AG04450 (cell line): ENCODE results near the gene NR1I3. TPM values are rescaled to one million over a fixed set of nuclear protein-coding genes. Genes with fewer than 3 reads are reported as not detected.
A peak's percentile ranks its signal among the peaks of the same experiment; 100 is the strongest.

ENCODE experiments used
- CTCF ChIA-PET: fragments of 300-600, 350-600 bp; formaldehyde crosslinking; extraction: SDS; loops from one replicate; lab custom pipeline; 2022; ENCODE audit warnings: antibody characterized with exemption, inconsistent platforms; lab: Charles Lee
- POLR2A ChIA-PET: fragments of 350-600 bp; formaldehyde crosslinking; extraction: SDS; loops from one replicate; lab custom pipeline; 2021; ENCODE audit warnings: antibody characterized with exemption, inconsistent platforms; lab: Yijun Ruan, JAX
- DNase-seq: peaks from one replicate; pipeline ENCODE4 v3.0.0-alpha.2; 2011; ENCODE audit warnings: low read depth, low spot score
- H3K27ac ChIP-seq: one replicate; pipeline ENCODE4 v1.5.1; 2012; ENCODE audit warnings: low read depth, low read length, control low read depth
- H3K27me3 ChIP-seq: one replicate; pipeline ENCODE4 v1.6.0; 2012; ENCODE audit warnings: low read length; ENCODE audit not compliant: control insufficient read depth, insufficient read depth
- H3K4me3 ChIP-seq: 2 replicates; pipeline ENCODE4 v1.5.1; 2011; ENCODE audit warnings: mild to moderate bottlenecking, low read depth, low read length, control low read depth
- H3K9me3 ChIP-seq: 2 replicates; pipeline ENCODE4 v1.5.1; 2012; ENCODE audit warnings: low read length; ENCODE audit not compliant: control insufficient read depth, insufficient read depth
- polyA plus RNA-seq: library from polyadenylated mRNA; depleted of rRNA; stranded (reverse); fragments of >200 nt; gene quantifications from 2 replicates; pipeline ENCODE4 v1.2.3, GENCODE V29; 2011
- TF ChIP-seq, protein P1 (sequence below): IDR thresholded peaks from 2 replicates; pipeline ENCODE4 v1.5.1; 2011; ENCODE audit warnings: low read depth, low read length, control low read depth, inconsistent platforms

The NR1I3 gene
- polyA plus RNA-seq, 1 experiment = not detected

- no peaks in the 10 kb centered on the region for H3K27me3 ChIP-seq
- DNase-seq = peak; percentile 59
- TF ChIP-seq, protein P1, sequence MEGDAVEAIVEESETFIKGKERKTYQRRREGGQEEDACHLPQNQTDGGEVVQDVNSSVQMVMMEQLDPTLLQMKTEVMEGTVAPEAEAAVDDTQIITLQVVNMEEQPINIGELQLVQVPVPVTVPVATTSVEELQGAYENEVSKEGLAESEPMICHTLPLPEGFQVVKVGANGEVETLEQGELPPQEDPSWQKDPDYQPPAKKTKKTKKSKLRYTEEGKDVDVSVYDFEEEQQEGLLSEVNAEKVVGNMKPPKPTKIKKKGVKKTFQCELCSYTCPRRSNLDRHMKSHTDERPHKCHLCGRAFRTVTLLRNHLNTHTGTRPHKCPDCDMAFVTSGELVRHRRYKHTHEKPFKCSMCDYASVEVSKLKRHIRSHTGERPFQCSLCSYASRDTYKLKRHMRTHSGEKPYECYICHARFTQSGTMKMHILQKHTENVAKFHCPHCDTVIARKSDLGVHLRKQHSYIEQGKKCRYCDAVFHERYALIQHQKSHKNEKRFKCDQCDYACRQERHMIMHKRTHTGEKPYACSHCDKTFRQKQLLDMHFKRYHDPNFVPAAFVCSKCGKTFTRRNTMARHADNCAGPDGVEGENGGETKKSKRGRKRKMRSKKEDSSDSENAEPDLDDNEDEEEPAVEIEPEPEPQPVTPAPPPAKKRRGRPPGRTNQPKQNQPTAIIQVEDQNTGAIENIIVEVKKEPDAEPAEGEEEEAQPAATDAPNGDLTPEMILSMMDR = no peak
- peak overlapping the region; percentile 51 for H3K4me3 ChIP-seq
- H3K9me3 ChIP-seq = no peaks in the 10 kb centered on the region
- POLR2A ChIA-PET = interaction anchor here (0.6 to 1.2 kb wide), 4 partner anchors 9 to 68 kb away, joined by 4 to 13 read pairs (median 5); partner anchors contain the start of gene TOMM40L
- CTCF ChIA-PET = interaction anchor here (1.0 to 3.5 kb wide), 5 partner anchors 12 to 185 kb away, joined by 3 to 29 read pairs (median 8); partner anchors contain the start of genes PPOX and TOMM40L
- peak overlapping the region; percentile 93 for H3K27ac ChIP-seq
Observed at GRCh38 chr1:161196521-161197451, 41.2 kb downstream of the NR1I3 start.

DNA sequence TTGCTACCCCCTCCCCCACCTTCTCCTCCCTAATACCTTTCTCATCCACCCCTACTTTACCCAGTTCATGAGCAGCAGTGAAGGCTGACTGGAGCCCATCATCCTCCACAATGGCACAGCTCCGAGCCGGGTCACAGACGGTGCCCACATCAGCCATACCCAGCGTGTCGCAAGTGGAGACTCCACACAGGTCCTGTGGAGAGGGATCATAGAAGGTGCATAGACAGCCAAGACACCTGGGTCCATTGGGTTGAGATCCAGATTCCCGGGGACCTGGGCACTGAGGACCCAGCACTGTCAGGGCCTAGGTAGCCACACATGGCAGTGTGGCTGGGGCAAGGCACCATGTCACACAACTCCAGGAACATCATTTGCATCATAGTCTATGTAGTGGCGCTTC, 41.9 kb downstream of the NR1I3 start:
- H3K4me3 ChIP-seq = no peak overlapping the region
- POLR2A ChIA-PET = interaction anchor here (0.7 kb wide), 1 partner anchor 10 kb away, joined by 4 read pairs; no protein-coding TSS in a partner anchor
- no peaks in the 10 kb centered on the region for H3K27me3 ChIP-seq
- no peak overlapping the region for H3K27ac ChIP-seq
- no peak for DNase-seq
- CTCF ChIA-PET = interaction anchor here (1.9 kb wide), 1 partner anchor 186 kb away, joined by 13 read pairs; no protein-coding TSS in a partner anchor
- no peaks in the 10 kb centered on the region for H3K9me3 ChIP-seq
- TF ChIP-seq, protein P1 = no peak

DNA sequence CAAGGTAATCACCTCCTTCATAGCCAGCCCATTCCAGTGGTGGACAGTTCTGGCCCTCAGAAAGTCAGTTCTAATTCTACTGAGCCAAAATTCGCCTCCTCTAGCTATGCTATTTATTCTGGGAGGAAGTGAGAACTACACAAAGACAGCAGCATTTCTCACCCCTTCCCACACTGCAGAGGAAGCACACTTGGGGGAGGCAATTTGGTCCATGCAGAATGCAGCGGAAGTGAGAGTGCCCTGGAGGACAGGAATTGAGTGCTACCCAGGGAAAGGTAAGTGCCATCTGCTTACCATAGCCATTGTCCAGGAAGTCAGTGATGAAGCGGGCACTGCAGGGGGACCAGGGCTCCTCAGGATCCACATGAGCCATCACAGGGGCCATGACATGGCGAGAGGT, 42.8 kb downstream of the NR1I3 start:
- TF ChIP-seq, protein P1 = no peak
- no peaks in the 10 kb centered on the region for H3K9me3 ChIP-seq
- H3K4me3 ChIP-seq = no peak overlapping the region
- CTCF ChIA-PET = interaction anchor here (0.6 to 5.6 kb wide), 3 partner anchors 9 to 197 kb away, joined by 3 to 65 read pairs (median 62); partner anchors contain the start of gene NDUFS2
- no peaks in the 10 kb centered on the region for H3K27me3 ChIP-seq
- no peak for DNase-seq
- POLR2A ChIA-PET = no interaction called here
- H3K27ac ChIP-seq = no peak overlapping the region

GRCh38 chr1:161193561-161194235, 44.3 kb downstream of the NR1I3 start:
- POLR2A ChIA-PET = interaction anchor here (1.3 kb wide), 1 partner anchor 32 kb away, joined by 5 read pairs; the partner anchor contains the start of gene TOMM40L
- no peak for DNase-seq

More at GRCh38 chr1:161193561-161194235, 44.3 kb downstream of the NR1I3 start:
- Histone ChIP-seq H3K27me3 (no peaks in the 10 kb centered on the region), H3K9me3 (no peaks in the 10 kb centered on the region), H3K4me3 (no peak overlapping the region), H3K27ac (no peak overlapping the region)
- TF ChIP-seq, protein P1 = no peak
- CTCF ChIA-PET = interaction anchor here (1.0 to 5.6 kb wide), 11 partner anchors 10 to 191 kb away, joined by 4 to 92 read pairs (median 20); partner anchors contain the start of genes B4GALT3, NDUFS2 and TOMM40L
